Mesendoderm (in vitro differentiated cells): ENCODE results near the gene RBM48.
"Not testable (repeated sequence)": the region's sequence is repeated elsewhere in the genome, so short reads cannot be mapped to it uniquely, and the experiment has no call there.

Source experiments
- DNase-seq: peaks from one replicate; pipeline ENCODE4 v3.0.0; 2013
- H2AK5ac ChIP-seq: 2 replicates; pipeline ENCODE4 v1.6.1; 2013; ENCODE audit warnings: low read length, inconsistent platforms
- H2BK120ac ChIP-seq: 2 replicates; pipeline ENCODE4 v1.6.1; 2013; ENCODE audit warnings: low read depth, mild to moderate bottlenecking, low read length, moderate library complexity, mixed read lengths
- H2BK15ac ChIP-seq: replicated peaks from 2 replicates; pipeline ENCODE4 v1.6.1; 2013; ENCODE audit warnings: low read depth, mild to moderate bottlenecking, moderate library complexity
- H2BK5ac ChIP-seq: 2 replicates; pipeline ENCODE4 v1.6.1; 2013; ENCODE audit warnings: low read length, inconsistent platforms
- H3K18ac ChIP-seq: 2 replicates; pipeline ENCODE4 v1.6.1; 2013; ENCODE audit warnings: mild to moderate bottlenecking, low read length, mixed read lengths
- H3K23ac ChIP-seq: one replicate; pipeline ENCODE4 v1.6.1; 2013; ENCODE audit warnings: low read length
- H3K27ac ChIP-seq: 2 replicates; pipeline ENCODE4 v1.5.1; 2013; ENCODE audit warnings: low read depth, mild to moderate bottlenecking, inconsistent platforms, low read length, moderate library complexity
- H3K27me3 ChIP-seq: 2 replicates; pipeline ENCODE4 v1.6.1; 2013; ENCODE audit warnings: low read length, control low read depth, mild to moderate bottlenecking, inconsistent platforms; ENCODE audit not compliant: insufficient read depth, poor library complexity
- H3K36me3 ChIP-seq: 2 replicates; pipeline ENCODE4 v1.6.1; 2013; ENCODE audit warnings: low read length, inconsistent platforms; ENCODE audit not compliant: control insufficient read depth, insufficient read depth
- H3K4ac ChIP-seq: one replicate; pipeline ENCODE4 v1.6.1; 2013; ENCODE audit warnings: low read depth, mild to moderate bottlenecking, low read length, moderate library complexity
- H3K4me1 ChIP-seq: 2 replicates; pipeline ENCODE4 v1.6.1; 2013; ENCODE audit warnings: low read depth, low read length, inconsistent platforms; ENCODE audit not compliant: control insufficient read depth
- H3K4me2 ChIP-seq: 2 replicates; pipeline ENCODE4 v1.6.1; 2013; ENCODE audit warnings: low read length
- H3K4me3 ChIP-seq: 2 replicates; pipeline ENCODE4 v1.5.1; 2013; ENCODE audit warnings: mild to moderate bottlenecking, low read length
- H3K56ac ChIP-seq: one replicate; pipeline ENCODE4 v1.6.1; 2013; ENCODE audit warnings: low read length
- H3K79me1 ChIP-seq: 2 replicates; pipeline ENCODE4 v1.6.1; 2013; ENCODE audit warnings: low read length, inconsistent platforms
- H3K79me2 ChIP-seq: 2 replicates; pipeline ENCODE4 v1.6.1; 2013; ENCODE audit warnings: mild to moderate bottlenecking, low read length; ENCODE audit not compliant: control insufficient read depth, insufficient read depth
- H3K9ac ChIP-seq: 2 replicates; pipeline ENCODE4 v1.6.1; 2013; ENCODE audit warnings: low read length, inconsistent platforms
- H4K5ac ChIP-seq: one replicate; pipeline ENCODE4 v1.6.1; 2013; ENCODE audit warnings: low read length
- H4K8ac ChIP-seq: one replicate; pipeline ENCODE4 v1.6.1; 2013; ENCODE audit warnings: low read depth, mild to moderate bottlenecking, control low read depth, low read length, moderate library complexity
- WGBS: extraction: QIAGEN DNeasy Blood & Tissue Kit; methylation state at CpG from one replicate; pipeline ENCODE4 v1.1.7; 2013; ENCODE audit warnings: low lambda C conversion rate, missing lambda C conversion rate; ENCODE audit not compliant: insufficient coverage; ENCODE audit errors: extremely low coverage; 5-methylcytosine and 5-hydroxymethylcytosine counted together

Gene RBM48

GRCh38 chr7:92523110-92523509, 5.5 kb upstream of the RBM48 start:
- Histone ChIP-seq H3K27me3 (no peaks in the 10 kb centered on the region), H3K4ac (no peak overlapping the region), H3K23ac (no peak overlapping the region), H3K27ac (no peak overlapping the region), H2AK5ac (no peak overlapping the region), H3K79me2 (no peaks in the 10 kb centered on the region), H2BK5ac (no peak overlapping the region), H3K9ac (no peak overlapping the region), H3K36me3 (no peaks in the 10 kb centered on the region), H2BK120ac (no peak overlapping the region), H3K4me2 (no peak overlapping the region), H4K8ac (no peak overlapping the region), H3K4me3 (no peak overlapping the region), H4K5ac (no peak overlapping the region), H3K4me1 (no peaks in the 10 kb centered on the region), H3K79me1 (no peaks in the 10 kb centered on the region), H3K56ac (no peak overlapping the region), H2BK15ac (no peak overlapping the region), H3K18ac (no peak overlapping the region)
- DNase-seq = no peak
- no CpG with 5 or more reads among the region's 2 CpGs for WGBS

GRCh38 chr7:92527300-92528187, 1.1 kb upstream of the RBM48 start:
- Histone ChIP-seq H2BK5ac (no peak overlapping the region), H3K18ac (no peak overlapping the region), H3K56ac (peak overlapping the region; percentile 94), H3K4me3 (peak overlapping the region; percentile 90), H4K5ac (no peak overlapping the region), H4K8ac (peak overlapping the region; percentile 84), H2BK120ac (no peak overlapping the region), H3K9ac (peak overlapping the region; percentile 82), H3K27ac (peak overlapping the region; percentile 30), H2BK15ac (no peak overlapping the region), H3K4me2 (peak overlapping the region; percentile 95), H2AK5ac (no peak overlapping the region), H3K79me1 (no peaks in the 10 kb centered on the region), H3K4me1 (no peaks in the 10 kb centered on the region), H3K4ac (no peak overlapping the region), H3K27me3 (no peaks in the 10 kb centered on the region), H3K23ac (no peak overlapping the region), H3K36me3 (peaks cover 2% of the 10 kb centered on the region), H3K79me2 (no peaks in the 10 kb centered on the region)
- DNase-seq = peak; percentile 65
- WGBS = no CpG with 5 or more reads among the region's 31 CpGs

- H3K4me2 ChIP-seq = peak overlapping the region; percentile 66
- H2BK120ac ChIP-seq = no peak overlapping the region
- H3K56ac ChIP-seq = peak overlapping the region; percentile 89
- H3K79me2 ChIP-seq = no peaks in the 10 kb centered on the region
- H3K36me3 ChIP-seq = peaks cover 4% of the 10 kb centered on the region
- H4K8ac ChIP-seq = no peak overlapping the region
- no peak overlapping the region for H4K5ac ChIP-seq
- H3K4ac ChIP-seq = no peak overlapping the region
- no peak overlapping the region for H3K23ac ChIP-seq
- H2AK5ac ChIP-seq = no peak overlapping the region
- H3K4me1 ChIP-seq = no peaks in the 10 kb centered on the region
- H3K79me1 ChIP-seq = no peaks in the 10 kb centered on the region
- H3K4me3 ChIP-seq = peak overlapping the region; percentile 52
- no peak overlapping the region for H3K27ac ChIP-seq
- H2BK5ac ChIP-seq = no peak overlapping the region
- H3K18ac ChIP-seq = no peak overlapping the region
- no CpG with 5 or more reads among the region's 13 CpGs for WGBS
- H2BK15ac ChIP-seq = no peak overlapping the region
- H3K9ac ChIP-seq = peak overlapping the region; percentile 61
- DNase-seq = no peak
- H3K27me3 ChIP-seq = no peaks in the 10 kb centered on the region
Measured at GRCh38 chr7:92528958-92529264, 316 bp downstream of the RBM48 start.

GRCh38 chr7:92534572-92534971, 6.0 kb downstream of the RBM48 start:
- Histone ChIP-seq H3K79me2 (no peaks in the 10 kb centered on the region), H2AK5ac (no peak overlapping the region), H2BK5ac (no peak overlapping the region), H3K23ac (no peak overlapping the region), H4K8ac (no peak overlapping the region), H3K79me1 (no peaks in the 10 kb centered on the region), H3K4me3 (no peak overlapping the region), H3K18ac (no peak overlapping the region), H3K36me3 (peaks cover 5% of the 10 kb centered on the region), H2BK15ac (no peak overlapping the region), H3K4me2 (no peak overlapping the region), H3K4ac (no peak overlapping the region), H3K4me1 (no peaks in the 10 kb centered on the region), H3K27me3 (no peaks in the 10 kb centered on the region), H3K9ac (no peak overlapping the region), H4K5ac (no peak overlapping the region), H3K56ac (no peak overlapping the region), H2BK120ac (no peak overlapping the region), H3K27ac (no peak overlapping the region)
- WGBS = 100% methylated on average over 1 of the region's 9 CpGs
- DNase-seq = no peak

GRCh38 chr7:92543542-92543941, 14.9 kb downstream of the RBM48 start:
- not testable (repeated sequence) for H3K4ac ChIP-seq
- WGBS = no CpG with 5 or more reads among the region's 3 CpGs

GRCh38 chr7:92545116-92545515, 16.5 kb downstream of the RBM48 start:
- not testable (repeated sequence) for H2AK5ac ChIP-seq, H4K5ac ChIP-seq, H2BK15ac ChIP-seq, H3K56ac ChIP-seq, H3K79me1 ChIP-seq, H3K9ac ChIP-seq, H3K23ac ChIP-seq, H3K4me3 ChIP-seq, H4K8ac ChIP-seq, H3K36me3 ChIP-seq, H3K27me3 ChIP-seq, H3K27ac ChIP-seq, H3K79me2 ChIP-seq, H3K4ac ChIP-seq, H3K18ac ChIP-seq, H2BK120ac ChIP-seq, H3K4me1 ChIP-seq, H2BK5ac ChIP-seq, H3K4me2 ChIP-seq
- no CpG with 5 or more reads among the region's 30 CpGs for WGBS
- DNase-seq = peak; percentile 16

More at GRCh38 chr7:92543542-92543941, 14.9 kb downstream of the RBM48 start:
- H2BK120ac ChIP-seq, H3K27ac ChIP-seq, H3K79me1 ChIP-seq, H3K27me3 ChIP-seq, H3K4me2 ChIP-seq, H2BK15ac ChIP-seq, H4K8ac ChIP-seq, H3K4me1 ChIP-seq, H3K36me3 ChIP-seq, H3K4me3 ChIP-seq, H3K79me2 ChIP-seq, H3K9ac ChIP-seq, H2AK5ac ChIP-seq, DNase-seq, H3K23ac ChIP-seq, H4K5ac ChIP-seq, H3K56ac ChIP-seq, H3K18ac ChIP-seq, H2BK5ac ChIP-seq: not testable (repeated sequence)
